Skin of body (tissue), 2 donors: ENCODE data around the gene MINDY2. TPM values are rescaled to one million over a fixed set of nuclear protein-coding genes. Genes with fewer than 3 reads are reported as not detected.

ENCODE experiments used
- DNase-seq: peaks from one replicate; lab custom pipeline; 2025; lab: John Stamatoyannopoulos, UW
- total RNA-seq: library from RNA; depleted of rRNA; stranded (reverse); fragments of >200 nt; gene quantifications from one replicate; pipeline ENCODE4 v1.2.3, GENCODE V29; 2014

MINDY2 gene, protein sequence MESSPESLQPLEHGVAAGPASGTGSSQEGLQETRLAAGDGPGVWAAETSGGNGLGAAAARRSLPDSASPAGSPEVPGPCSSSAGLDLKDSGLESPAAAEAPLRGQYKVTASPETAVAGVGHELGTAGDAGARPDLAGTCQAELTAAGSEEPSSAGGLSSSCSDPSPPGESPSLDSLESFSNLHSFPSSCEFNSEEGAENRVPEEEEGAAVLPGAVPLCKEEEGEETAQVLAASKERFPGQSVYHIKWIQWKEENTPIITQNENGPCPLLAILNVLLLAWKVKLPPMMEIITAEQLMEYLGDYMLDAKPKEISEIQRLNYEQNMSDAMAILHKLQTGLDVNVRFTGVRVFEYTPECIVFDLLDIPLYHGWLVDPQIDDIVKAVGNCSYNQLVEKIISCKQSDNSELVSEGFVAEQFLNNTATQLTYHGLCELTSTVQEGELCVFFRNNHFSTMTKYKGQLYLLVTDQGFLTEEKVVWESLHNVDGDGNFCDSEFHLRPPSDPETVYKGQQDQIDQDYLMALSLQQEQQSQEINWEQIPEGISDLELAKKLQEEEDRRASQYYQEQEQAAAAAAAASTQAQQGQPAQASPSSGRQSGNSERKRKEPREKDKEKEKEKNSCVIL
- 20.4 TPM for total RNA-seq

- peak; percentile 99 for DNase-seq
Measured at GRCh38 chr15:58770857-58771620, at the start of gene MINDY2. MINDY2 (plus strand) TSS chr15:58771302; CDS start chr15:58771396, 94 bp downstream.

GRCh38 chr15:58724466-58724865 lies 46.6 kb upstream of the MINDY2 start:
- no peak for DNase-seq

- no peak for DNase-seq
Measured at GRCh38 chr15:58726867-58727266, 44.2 kb upstream of the MINDY2 start.

DNA sequence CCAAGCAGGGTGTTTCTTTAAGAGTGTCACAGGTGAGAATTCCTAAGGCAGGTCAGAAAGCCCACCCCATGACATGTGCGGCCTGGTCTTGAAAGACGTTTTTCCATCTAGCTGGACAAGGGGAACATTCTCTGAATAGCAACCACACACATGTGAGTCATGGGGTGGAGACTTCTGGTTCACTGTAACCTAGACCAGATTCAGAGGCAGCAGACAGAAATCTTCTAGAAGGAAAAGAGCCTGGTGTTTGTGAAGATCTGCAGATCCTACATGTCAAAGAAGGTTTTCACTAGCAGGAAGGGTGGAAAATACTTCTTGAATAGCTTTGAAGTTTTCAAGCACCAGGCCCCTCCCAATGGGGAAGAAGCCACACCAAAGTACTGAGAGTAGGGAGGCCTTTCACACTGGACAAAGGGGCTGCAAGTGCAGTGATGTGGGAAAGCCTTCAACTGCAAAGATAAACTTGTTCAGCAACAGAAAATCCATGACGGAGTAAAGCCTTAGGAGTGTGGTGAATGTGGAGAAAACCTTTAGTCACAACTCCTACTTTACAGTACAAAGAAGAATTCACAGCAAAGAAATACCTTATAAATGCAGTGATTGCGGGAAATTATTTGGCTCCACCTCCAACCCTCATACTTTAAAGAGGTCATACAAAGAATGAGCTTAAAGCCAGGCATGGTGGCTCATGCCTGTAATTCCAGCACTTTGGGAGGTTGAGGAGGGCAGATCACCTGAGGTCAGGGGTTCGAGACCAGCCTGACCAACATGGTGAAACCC lies 39.2 kb upstream of the MINDY2 start:
- no peak for DNase-seq

DNA sequence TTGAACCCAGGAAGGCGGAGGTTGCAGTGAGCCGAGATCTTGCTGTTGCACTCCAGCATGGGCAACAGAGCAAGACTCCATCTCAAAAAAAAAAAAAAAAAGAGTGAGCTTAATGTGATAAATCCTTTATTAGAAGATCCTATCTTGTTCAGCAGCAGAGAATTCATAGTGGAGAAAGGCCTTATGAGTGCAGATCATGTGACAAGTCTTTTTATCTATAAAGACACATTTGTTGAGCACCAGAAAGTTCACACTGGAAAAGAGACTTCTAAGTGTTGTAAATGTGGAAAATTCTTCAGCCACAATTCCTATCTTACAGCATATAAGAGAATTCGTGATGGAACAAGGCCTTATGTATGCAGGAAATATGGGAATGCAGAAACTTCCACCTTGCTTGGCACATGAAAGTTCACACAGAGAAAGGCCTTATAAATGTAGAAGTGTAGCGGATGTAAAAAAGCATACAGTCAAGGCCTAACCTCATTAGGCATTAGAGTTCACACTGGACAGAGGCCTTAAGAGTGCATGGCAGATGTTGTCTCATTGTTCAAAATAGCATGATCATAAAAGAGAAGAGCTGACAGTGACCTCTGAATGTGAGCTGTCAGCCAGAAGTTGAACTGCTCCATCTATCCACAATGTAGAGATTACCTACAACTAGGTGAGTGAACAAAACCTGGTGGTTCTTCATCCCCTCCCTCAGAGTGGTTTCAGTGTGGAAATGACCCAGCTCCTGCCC lies 38.3 kb upstream of the MINDY2 start:
- DNase-seq, result no peak

GRCh38 chr15:58734859-58735258 lies 36.2 kb upstream of the MINDY2 start:
- no peak for DNase-seq

DNA sequence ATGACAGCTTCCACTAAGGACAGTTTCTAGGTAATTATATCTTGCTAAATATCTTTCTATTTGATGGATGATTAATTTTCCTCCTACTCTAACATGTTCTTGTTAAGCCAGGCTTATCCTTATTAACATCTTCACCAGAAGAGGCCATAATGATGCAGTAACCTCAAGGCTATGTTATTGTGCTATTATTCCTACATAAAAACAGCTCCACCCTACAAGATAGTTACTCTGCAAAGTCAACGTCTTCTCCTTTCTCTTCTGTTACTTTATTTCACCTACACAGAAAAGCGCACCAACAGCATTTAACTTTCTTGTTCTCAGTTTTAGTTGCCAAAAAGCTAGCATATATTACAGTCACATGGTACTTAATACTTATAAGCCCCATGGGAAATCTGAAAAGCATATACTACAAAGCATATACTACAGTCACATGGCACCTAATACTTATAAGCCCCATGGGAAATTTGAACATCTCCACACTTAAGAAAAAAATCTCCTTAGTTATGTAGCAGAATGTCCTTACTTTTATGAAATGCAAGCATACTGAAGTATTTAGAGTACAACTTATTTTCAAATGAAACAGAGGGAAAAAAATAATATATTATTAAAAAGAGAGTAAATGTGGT lies 35.0 kb upstream of the MINDY2 start:
- no peak for DNase-seq

GRCh38 chr15:58737298-58737697 lies 33.8 kb upstream of the MINDY2 start:
- no peak for DNase-seq

DNA sequence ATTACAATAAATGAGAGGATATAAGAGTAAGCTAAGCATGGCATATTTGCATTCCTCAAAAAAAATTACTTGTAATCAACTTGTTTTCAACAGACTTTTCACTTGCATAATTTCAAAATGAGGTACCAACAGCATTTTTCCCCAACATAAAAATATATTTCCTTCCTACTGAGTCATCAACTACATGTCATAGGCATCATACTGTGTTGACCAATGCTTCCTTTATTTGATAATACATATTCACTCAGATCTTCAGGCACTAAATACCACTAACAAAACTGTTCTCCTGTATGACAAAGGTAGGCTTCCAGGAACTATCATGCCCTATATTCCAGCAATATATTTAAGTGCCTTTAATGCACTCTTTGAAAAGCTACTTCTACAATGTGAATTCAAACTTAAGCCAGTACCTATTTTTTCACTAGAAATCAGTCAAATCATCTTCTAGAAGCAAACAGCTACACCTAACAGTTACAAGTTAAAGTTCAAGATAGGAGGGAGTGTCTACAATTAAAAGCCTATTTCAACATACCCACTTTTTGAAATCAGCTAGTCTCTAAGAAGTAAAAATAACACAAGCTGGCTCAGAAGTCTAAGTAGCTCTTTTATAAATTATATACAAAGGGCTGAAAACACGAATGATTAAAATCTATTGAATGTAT lies 32.9 kb upstream of the MINDY2 start:
- no peak for DNase-seq

GRCh38 chr15:58740436-58740835 lies 30.7 kb upstream of the MINDY2 start:
- DNase-seq, result no peak

DNA sequence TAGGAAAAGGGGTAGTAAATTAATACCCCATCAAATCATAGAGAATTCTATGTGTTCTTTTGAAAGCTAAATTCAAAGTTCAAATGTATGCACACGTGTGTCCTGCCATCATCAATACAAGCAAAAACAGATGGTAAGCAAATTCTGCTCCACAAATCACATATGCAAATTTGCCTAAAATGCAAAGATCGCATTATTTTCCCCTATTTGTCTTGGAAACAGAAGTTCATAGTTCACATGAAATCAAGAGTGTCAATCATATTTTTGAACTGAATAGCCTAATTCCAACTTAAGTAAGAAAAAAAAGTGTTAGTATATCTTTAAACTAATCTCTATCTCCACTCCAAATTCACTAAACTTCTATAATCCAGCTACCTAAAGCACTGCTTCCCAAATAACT lies 30.1 kb upstream of the MINDY2 start:
- no peak for DNase-seq

GRCh38 chr15:58742022-58742813 lies 28.9 kb upstream of the MINDY2 start:
- peak; percentile 24 for DNase-seq

DNA sequence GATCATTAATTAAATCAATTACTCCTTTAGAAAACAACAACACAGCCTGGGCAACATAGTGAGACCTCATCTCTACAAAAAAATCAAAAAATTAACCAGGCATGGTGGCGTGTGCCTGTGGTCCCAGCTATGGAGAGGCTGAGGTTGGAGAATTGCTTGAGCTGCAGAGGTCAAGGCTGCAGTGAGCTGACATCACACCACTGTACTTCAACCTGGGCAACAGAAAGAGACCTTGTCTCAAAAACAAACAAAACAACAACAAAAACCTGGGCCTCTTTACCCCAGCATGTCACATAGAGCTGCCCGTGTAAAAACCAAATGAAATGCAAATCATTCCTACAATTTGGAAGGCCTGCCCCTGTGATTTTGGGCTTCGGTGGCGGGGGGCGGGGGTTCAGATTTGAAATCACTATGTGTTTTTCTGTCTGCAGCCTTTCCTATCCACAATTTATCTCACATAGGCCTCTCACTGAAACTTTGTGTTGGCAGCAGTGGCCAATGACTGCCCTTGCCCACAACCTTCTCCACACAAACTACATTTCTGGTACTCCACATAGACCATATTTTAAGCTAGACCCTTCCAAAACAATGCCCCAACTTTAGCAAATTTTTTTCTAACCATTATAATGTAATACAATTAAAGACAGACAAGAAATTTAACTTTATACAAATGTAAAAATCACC lies 28.1 kb upstream of the MINDY2 start:
- DNase-seq, result no peak

DNA sequence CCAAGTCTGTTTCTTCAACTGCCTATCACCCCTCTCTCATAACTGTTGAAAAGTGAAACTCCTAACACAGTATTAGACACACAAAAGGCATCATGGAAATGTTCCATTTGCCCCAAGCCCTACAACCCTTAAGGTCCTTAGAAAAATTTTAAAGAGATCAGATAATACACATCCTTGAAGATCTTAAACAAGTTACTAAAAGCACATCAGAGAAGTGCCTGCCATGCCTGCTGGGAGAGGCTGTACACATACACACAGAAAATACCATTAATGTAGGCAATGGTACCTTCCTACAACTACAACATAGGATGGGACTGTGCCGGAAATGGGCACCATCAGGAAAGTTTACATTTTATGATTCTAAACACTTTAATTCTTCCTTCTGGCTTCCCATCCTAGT lies 24.9 kb upstream of the MINDY2 start:
- no peak for DNase-seq

DNA sequence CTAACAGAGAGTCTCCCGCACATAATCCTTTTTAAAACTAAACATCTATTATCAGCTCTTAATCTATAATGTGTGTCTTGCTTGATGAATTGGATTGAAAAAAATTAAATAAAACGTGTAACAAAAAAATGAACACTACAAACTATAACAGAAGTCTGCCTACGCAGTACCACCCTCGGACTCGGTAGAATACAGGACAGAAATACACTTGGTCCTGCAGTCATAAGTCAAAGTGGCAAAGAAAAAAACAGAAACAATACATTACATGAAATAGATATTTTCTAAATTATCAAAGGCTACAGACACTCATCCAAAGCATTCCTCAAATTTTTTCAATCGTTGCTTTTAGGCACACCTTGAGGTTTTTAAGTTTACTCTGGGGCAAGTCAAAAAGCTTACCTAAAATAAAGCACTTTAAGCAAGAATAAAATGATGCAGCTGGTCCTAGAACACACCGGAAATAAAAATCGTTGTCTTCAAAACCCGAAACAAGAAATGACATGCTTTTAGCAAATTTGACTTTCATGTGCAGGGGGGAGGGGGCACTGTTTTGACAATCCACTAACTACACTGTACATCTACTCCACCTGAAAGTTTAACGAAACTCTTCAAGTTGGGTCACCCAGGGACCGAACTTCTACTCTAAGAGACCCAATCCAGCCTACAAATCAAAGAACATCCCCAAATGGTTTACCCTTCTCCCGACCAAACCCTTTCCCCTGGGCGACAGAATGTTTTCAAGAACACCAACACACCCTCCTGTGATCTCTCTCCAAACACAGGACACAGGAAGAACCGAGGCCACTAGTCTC lies 22.9 kb upstream of the MINDY2 start:
- DNase-seq, result no peak

- peak; percentile 31 for DNase-seq
Measured at GRCh38 chr15:58748852-58749531, 22.1 kb upstream of the MINDY2 start.
